Astrocyte of the cerebellum (primary cell): ENCODE measurements around the gene SOX12.
"Not testable (repeated sequence)": the region's sequence is repeated elsewhere in the genome, so short reads cannot be mapped to it uniquely, and the experiment has no call there.

Source experiments
- DNase-seq: peaks from one replicate; pipeline ENCODE4 v3.0.0-alpha.2; 2011; ENCODE audit warnings: low read depth
- H3K4me3 ChIP-seq: 2 replicates; pipeline ENCODE4 v1.5.1; 2011; ENCODE audit warnings: mild to moderate bottlenecking, low read depth, low read length, moderate library complexity
- CTCF ChIP-seq: IDR thresholded peaks from 2 replicates; pipeline ENCODE4 v1.5.1; 2012; ENCODE audit warnings: low read length, low read depth, moderate library complexity, mild to moderate bottlenecking; ENCODE audit errors: missing control alignments
- in situ Hi-C: cut with HindIII; loops from 2 replicates; pipeline ENCODE4 v1.10.0; 2017; ENCODE audit warnings: low sequenced_read_pairs

Gene SOX12

GRCh38 chr20:353166-353565, 27.8 kb downstream of the SOX12 start:
- no peak for TF ChIP-seq CTCF
- H3K4me3 ChIP-seq, result no peak overlapping the region
- in situ Hi-C loops, result no loop called here
- DNase-seq, result no peak

GRCh38 chr20:354298-354977, 29.1 kb downstream of the SOX12 start:
- TF ChIP-seq CTCF, result peak; percentile 95
- H3K4me3 ChIP-seq, result no peak overlapping the region
- DNase-seq, result peak; percentile 47
- in situ Hi-C loops, result no loop called here

- H3K4me3 ChIP-seq, in situ Hi-C loops, DNase-seq: not testable (repeated sequence)
Observed at GRCh38 chr20:356154-356553, 30.8 kb downstream of the SOX12 start.

GRCh38 chr20:356745-357144, 31.4 kb downstream of the SOX12 start:
- no peak overlapping the region for H3K4me3 ChIP-seq
- in situ Hi-C loops, result no loop called here
- no peak for TF ChIP-seq CTCF
- no peak for DNase-seq

- in situ Hi-C loops, result no loop called here
- DNase-seq, result no peak
- no peak for TF ChIP-seq CTCF
- no peak overlapping the region for H3K4me3 ChIP-seq
Observed at GRCh38 chr20:358891-359555, 33.7 kb downstream of the SOX12 start.

GRCh38 chr20:361561-361960, 36.2 kb downstream of the SOX12 start:
- in situ Hi-C loops, result loop anchor here (5.0 kb wide), 1 partner anchor 116 kb away; no protein-coding TSS in a partner anchor
- DNase-seq, result no peak
- TF ChIP-seq CTCF, result no peak
- no peak overlapping the region for H3K4me3 ChIP-seq
